Measurements from ENCODE around the gene LARGE1. TPM values are rescaled to one million over a fixed set of nuclear protein-coding genes. Genes with fewer than 3 reads are reported as not detected.

The LARGE1 gene
- total and polyA plus RNA-seq, 2 of the 8 experiments (the other 6 are each of a cell fraction or from before 2014, with no cell fraction given): 43.7 to 83.0 TPM

DNA sequence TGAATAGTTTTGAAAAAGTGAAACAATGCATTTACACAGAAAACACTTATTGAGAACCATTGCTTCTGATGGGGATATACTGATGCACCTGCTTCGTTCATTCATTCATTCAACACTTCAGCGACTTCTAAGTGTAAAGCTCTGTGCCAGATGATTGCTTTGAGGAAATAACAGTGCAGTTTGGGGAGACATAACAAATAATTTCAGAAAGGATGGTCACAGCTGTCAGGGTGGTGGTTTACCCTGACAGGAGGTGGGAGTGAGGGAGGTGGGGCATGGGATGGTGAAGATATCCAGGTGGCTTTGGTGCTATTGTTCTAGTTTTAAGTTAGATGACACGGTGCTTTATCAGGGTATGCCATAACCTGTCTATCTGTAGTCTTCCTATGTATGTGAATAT is 344.1 kb downstream of the LARGE1 start:
- Histone ChIP-seq H3K4me3 (ENCODE audit: extremely low read depth in 1 of 4, insufficient read depth in 2 of 4, low read depth in 3 of 4, low read length in 4 of 4) (no peak overlapping the region), H4K91ac (replicated peaks; ENCODE audit: insufficient read length, low read length) (no peak overlapping the region), H3K23ac (ENCODE audit: insufficient read length) (no peak overlapping the region), H2BK20ac (ENCODE audit: low read length) (no peak overlapping the region), H3K9me3 (ENCODE audit: insufficient read depth in 2 of 2, low read depth in 1 of 2, low read length in 1 of 2) (no peaks in the 10 kb centered on the region), H3K9ac (replicated peaks in 1 of 4; ENCODE audit: extremely low read depth in 1 of 4, low read depth in 3 of 4, low read length in 3 of 4) (no peak overlapping the region), H3K4me2 (ENCODE audit: insufficient read depth in 1 of 2, low read depth in 2 of 2, low read length in 2 of 2) (no peak overlapping the region), H3K18ac (ENCODE audit: extremely low read depth, low read length) (no peak overlapping the region), H4K20me1 (replicated peaks in 1 of 2; ENCODE audit: control insufficient read depth in 1 of 2, insufficient read depth in 2 of 2, low read length in 2 of 2) (peaks cover 0 to 3% of the 10 kb centered on the region in 2 experiments), H3K27ac (ENCODE audit: low read depth, low read length) (no peak overlapping the region), H3K4me1 (replicated peaks in 1 of 4; ENCODE audit: control insufficient read depth in 3 of 4, insufficient read depth in 4 of 4, low read length in 3 of 4) (no peaks in the 10 kb centered on the region), H2BK12ac (ENCODE audit: low read depth, low read length) (no peak overlapping the region), H4K8ac (ENCODE audit: extremely low read depth, insufficient read depth, low read length) (no peak overlapping the region), H3K56ac (replicated peaks; ENCODE audit: insufficient read length, low read depth, low read length) (no peak overlapping the region), H3K23me2 (ENCODE audit: low read depth, low read length) (no peaks in the 10 kb centered on the region), H3K79me2 (ENCODE audit: control insufficient read depth in 1 of 2, insufficient read depth in 2 of 2, low read length in 2 of 2) (peaks cover 0 to 8% of the 10 kb centered on the region in 2 experiments; a peak in 1 of 4 replicates), H4K5ac (ENCODE audit: insufficient read length, low read depth, low read length) (no peak overlapping the region), H2AFZ (ENCODE audit: low read length) (no peak overlapping the region), H2BK15ac (ENCODE audit: low read length) (no peak overlapping the region), H2BK120ac (replicated peaks; ENCODE audit: low read depth, low read length) (no peak overlapping the region), H2AK5ac (ENCODE audit: low read depth, low read length) (no peak overlapping the region), H3K27me3 (replicated peaks in 1 of 4; ENCODE audit: control insufficient read depth in 3 of 4, extremely low read depth in 1 of 4, insufficient read depth in 3 of 4, low read length in 3 of 4) (no peaks in the 10 kb centered on the region), H2BK5ac (ENCODE audit: low read depth, low read length) (no peak overlapping the region), H3K36me3 (ENCODE audit: control insufficient read depth in 2 of 4, insufficient read depth in 4 of 4, low read length in 3 of 4) (no peaks in the 10 kb centered on the region; a peak in 1 of 8 replicates), H3K4ac (replicated peaks; ENCODE audit: insufficient read length, low read depth, low read length) (no peak overlapping the region), H3K79me1 (ENCODE audit: low read depth, low read length) (no peaks in the 10 kb centered on the region), H3K14ac (ENCODE audit: insufficient read length) (no peak overlapping the region)
- ChIA-PET POLR2A (ENCODE audit: partially characterized antibody) (no interaction called here), CTCF (ENCODE audit: partially characterized antibody) (interaction anchor here (0.6 to 1.1 kb wide), 2 partner anchors 13 to 19 kb away, joined by 3 read pairs; no protein-coding TSS in a partner anchor)
- FAIRE-seq (no peak), DNase-seq (ENCODE audit: low read depth in 1 of 2, low spot score in 2 of 2) (no peak)
- 92% methylated on average over 3 of the region's 3 CpGs; no CpG with 5 or more reads in 1 of the 2 experiments for WGBS, 2 experiments (ENCODE audit: extremely low coverage in 1 of 2, insufficient coverage in 1 of 2, insufficient read length in 1 of 2, insufficient replicate concordance in 2 of 2, low coverage in 1 of 2, low lambda C conversion rate in 2 of 2, missing lambda C conversion rate in 1 of 2)
- no peak for TF ChIP-seq BCL11A (IDR thresholded peaks at IDR 0.05; ENCODE audit: low read depth in 2 of 2, low read length in 2 of 2)
